Measurements from ENCODE around the gene ZNF232. TPM values are rescaled to one million over a fixed set of nuclear protein-coding genes. Genes with fewer than 3 reads are reported as not detected.
"Not testable (repeated sequence)": the region's sequence is repeated elsewhere in the genome, so short reads cannot be mapped to it uniquely, and the experiment has no call there.

ZNF232 gene
- total RNA-seq, result 1 to 10 TPM; 3.7 to 6.7 (median 5.0) TPM

- no peak for TF ChIP-seq EP300 (IDR thresholded peaks at IDR 0.05)
- TF ChIP-seq POLR2A (IDR thresholded peaks at IDR 0.05), result no peak
- no peak for TF ChIP-seq CTCF (IDR thresholded peaks at IDR 0.05)
- no peak for TF ChIP-seq POLR2AphosphoS5 (IDR thresholded peaks at IDR 0.05)
Observed at GRCh38 chr17:5111402-5112204, at the start of gene ZNF232. ZNF232 (minus strand) TSS chr17:5111878; CDS start chr17:5111822, 56 bp downstream.

GRCh38 chr17:5160702-5161101, 49.0 kb upstream of the ZNF232 start:
- H3K27ac ChIP-seq; H3K9me3 ChIP-seq; DNase-seq (ENCODE audit: low spot score in 2 of 2); H3K4me1 ChIP-seq; H3K36me3 ChIP-seq; H3K27me3 ChIP-seq; H3K4me3 ChIP-seq: not testable (repeated sequence)
- WGBS, result 100% methylated on average over 1 of the region's 1 CpG

More at GRCh38 chr17:5111402-5112204, at the start of gene ZNF232:
- peak within 1 kb of the TSS; percentile 88 for H3K4me3 ChIP-seq
- under 1% methylated on average over 32 of the region's 69 CpGs for WGBS
- H3K4me1 ChIP-seq, result peaks cover 19% of the 10 kb centered on the region
- H3K27me3 ChIP-seq, result peaks cover 24% of the 10 kb centered on the region
- no peaks in the 10 kb centered on the region for H3K9me3 ChIP-seq
- H3K27ac ChIP-seq, result no peak within 1 kb of the TSS
- peak; percentile 94 to 95 for DNase-seq (ENCODE audit: low spot score in 2 of 2)
- peaks cover 19% of the 10 kb centered on the region for H3K36me3 ChIP-seq

GRCh38 chr17:5146122-5146521, 34.4 kb upstream of the ZNF232 start:
- H3K36me3 ChIP-seq; H3K9me3 ChIP-seq; H3K4me1 ChIP-seq; H3K27me3 ChIP-seq; H3K4me3 ChIP-seq; H3K27ac ChIP-seq; DNase-seq (ENCODE audit: low spot score in 2 of 2): not testable (repeated sequence)
- WGBS, result 80% methylated on average over 1 of the region's 1 CpG

- not testable (repeated sequence) for H3K4me1 ChIP-seq; H3K27me3 ChIP-seq; H3K36me3 ChIP-seq; H3K27ac ChIP-seq; DNase-seq (ENCODE audit: low spot score in 2 of 2); H3K9me3 ChIP-seq; H3K4me3 ChIP-seq
- whole genome bisulfite sequencing, result 92% methylated on average over 3 of the region's 18 CpGs
Observed at GRCh38 chr17:5142877-5143276, 31.2 kb upstream of the ZNF232 start.

- WGBS, result no CpG with 5 or more reads among the region's 5 CpGs
Observed at GRCh38 chr17:5139458-5139732, 27.7 kb upstream of the ZNF232 start.

GRCh38 chr17:5138616-5139457, 27.2 kb upstream of the ZNF232 start:
- H3K9me3 ChIP-seq, result no peaks in the 10 kb centered on the region
- 87% methylated on average over 6 of the region's 24 CpGs for WGBS
- no peak overlapping the region for H3K4me3 ChIP-seq
- DNase-seq (ENCODE audit: low spot score in 2 of 2), result no peak
- no peaks in the 10 kb centered on the region for H3K36me3 ChIP-seq
- no peak for TF ChIP-seq CTCF (IDR thresholded peaks at IDR 0.05)
- TF ChIP-seq POLR2A (IDR thresholded peaks at IDR 0.05), result no peak
- no peak for TF ChIP-seq POLR2AphosphoS5 (IDR thresholded peaks at IDR 0.05)
- TF ChIP-seq EP300 (IDR thresholded peaks at IDR 0.05), result no peak
- H3K27me3 ChIP-seq, result no peaks in the 10 kb centered on the region
- no peaks in the 10 kb centered on the region for H3K4me1 ChIP-seq
- H3K27ac ChIP-seq, result no peak overlapping the region

More at GRCh38 chr17:5139458-5139732, 27.7 kb upstream of the ZNF232 start:
- Histone ChIP-seq H3K4me3 (no peak overlapping the region), H3K27me3 (no peaks in the 10 kb centered on the region), H3K27ac (no peak overlapping the region), H3K9me3 (no peaks in the 10 kb centered on the region), H3K4me1 (no peaks in the 10 kb centered on the region), H3K36me3 (no peaks in the 10 kb centered on the region)
- no peak for DNase-seq (ENCODE audit: low spot score in 2 of 2)
- TF ChIP-seq CTCF (IDR thresholded peaks at IDR 0.05) (no peak), EP300 (IDR thresholded peaks at IDR 0.05) (no peak), POLR2A (IDR thresholded peaks at IDR 0.05) (no peak), POLR2AphosphoS5 (IDR thresholded peaks at IDR 0.05) (no peak)

GRCh38 chr17:5138198-5138544, 26.5 kb upstream of the ZNF232 start:
- H3K27ac ChIP-seq; H3K4me1 ChIP-seq; H3K27me3 ChIP-seq; DNase-seq (ENCODE audit: low spot score in 2 of 2); H3K4me3 ChIP-seq; H3K9me3 ChIP-seq; H3K36me3 ChIP-seq: not testable (repeated sequence)
- WGBS, result 88% methylated on average over 8 of the region's 9 CpGs

GRCh38 chr17:5137511-5138197, 26.0 kb upstream of the ZNF232 start:
- H3K4me3 ChIP-seq; H3K9me3 ChIP-seq; H3K27me3 ChIP-seq; H3K4me1 ChIP-seq; H3K36me3 ChIP-seq; DNase-seq (ENCODE audit: low spot score in 2 of 2); H3K27ac ChIP-seq: not testable (repeated sequence)
- whole genome bisulfite sequencing, result 89% methylated on average over 4 of the region's 15 CpGs

- DNase-seq (ENCODE audit: low spot score in 2 of 2), result not testable (repeated sequence)
Observed at GRCh38 chr17:5136580-5137412, 25.1 kb upstream of the ZNF232 start.

More at GRCh38 chr17:5136580-5137412, 25.1 kb upstream of the ZNF232 start:
- 88% methylated on average over 11 of the region's 14 CpGs for WGBS
- H3K36me3 ChIP-seq, H3K27me3 ChIP-seq, H3K4me1 ChIP-seq, H3K4me3 ChIP-seq, H3K9me3 ChIP-seq, H3K27ac ChIP-seq: not testable (repeated sequence)

Measured in suprapubic skin (tissue), 4 donors.